GM18526 (cell line): ENCODE results near the gene MTG1.
"Not testable (repeated sequence)": the region's sequence is repeated elsewhere in the genome, so short reads cannot be mapped to it uniquely, and the experiment has no call there.

Source experiments
- POLR2A ChIP-seq: IDR thresholded peaks from 3 replicates; pipeline ENCODE4 v1.6.1; 2011; ENCODE audit not compliant: insufficient read length; ENCODE audit errors: extremely low read depth

MTG1 gene

GRCh38 chr10:133422223-133422806 is 28.4 kb downstream of the MTG1 start:
- no peak for TF ChIP-seq POLR2A

DNA sequence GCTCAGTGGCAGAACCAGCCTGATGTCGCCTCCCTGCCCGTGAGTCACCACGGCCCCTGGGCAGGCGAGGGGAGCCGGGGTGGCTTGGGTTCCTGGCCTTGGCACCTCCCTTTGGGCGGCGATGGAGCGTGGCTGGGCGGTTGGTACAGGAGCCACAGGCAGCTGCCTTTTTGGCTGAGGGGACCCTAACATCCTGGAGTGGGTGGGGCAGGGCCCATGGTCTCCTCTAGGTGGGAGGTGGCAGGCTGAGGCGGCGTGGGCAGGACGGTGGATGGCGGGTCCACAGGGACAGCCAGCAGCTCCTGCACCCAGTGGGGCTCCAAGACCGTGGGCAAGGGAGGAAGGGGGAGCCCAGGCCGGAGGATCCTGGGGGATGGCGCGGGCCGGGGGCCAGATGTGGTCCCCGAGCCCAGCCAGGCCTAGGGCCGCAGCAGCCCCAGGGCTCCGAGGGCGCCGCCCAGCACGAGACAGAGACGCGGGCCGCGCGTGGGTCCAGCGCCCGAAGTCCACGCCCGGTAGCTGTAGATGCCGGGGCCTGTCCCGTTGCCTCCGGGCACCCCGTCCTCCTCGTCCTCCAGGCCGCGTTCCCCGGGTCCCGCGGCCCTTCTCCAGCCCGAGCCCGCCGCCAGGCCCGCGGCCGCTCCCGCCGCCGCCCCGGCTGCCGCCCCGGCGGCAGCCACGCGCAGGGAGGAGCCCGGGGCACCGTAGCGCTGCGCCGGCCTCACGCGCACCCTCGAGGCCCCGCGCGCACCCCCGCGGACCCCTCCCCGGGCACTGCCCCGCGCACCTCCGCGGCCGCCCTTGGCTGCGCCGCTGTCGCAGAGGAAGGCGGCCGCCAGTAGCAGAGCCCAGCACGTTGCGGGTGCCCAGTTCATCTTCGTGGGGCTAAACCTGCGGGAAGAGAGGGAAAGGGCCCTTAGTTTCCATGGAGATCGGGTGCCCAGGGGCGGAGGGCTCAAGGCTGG is 29.1 kb downstream of the MTG1 start:
- no peak for TF ChIP-seq POLR2A

DNA sequence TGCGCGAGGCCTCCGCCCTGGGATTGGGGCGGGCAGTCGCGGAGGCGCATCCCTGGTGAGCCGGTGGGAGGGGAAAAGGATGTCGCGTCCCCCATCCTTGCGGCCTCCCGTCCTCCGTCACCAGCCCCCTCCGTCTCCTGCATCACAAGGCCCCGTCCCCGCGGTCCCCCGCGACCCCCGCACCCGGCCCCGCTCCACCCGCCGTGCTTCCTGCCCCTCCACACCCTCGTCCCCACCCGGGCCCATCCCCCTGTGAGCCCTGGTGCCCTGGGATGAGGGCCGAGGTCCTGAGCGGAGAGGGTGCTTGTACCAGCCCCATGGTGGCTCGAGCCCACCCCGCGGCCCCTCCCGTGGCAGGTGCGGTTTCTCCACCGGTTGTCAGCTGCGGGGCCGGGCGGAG is 30.6 kb downstream of the MTG1 start, which contains the start of gene SPRN:
SPRN (minus strand) TSS at position 25 of the 400 bp plus-strand sequence. CDS start 944 bp downstream, outside the sequence.
- TF ChIP-seq POLR2A, result not testable (repeated sequence)

- no peak for TF ChIP-seq POLR2A
Measured at GRCh38 chr10:133438711-133439273, 44.8 kb downstream of the MTG1 start.

- TF ChIP-seq POLR2A, result no peak
Measured at GRCh38 chr10:133439517-133440461, 45.8 kb downstream of the MTG1 start.

DNA sequence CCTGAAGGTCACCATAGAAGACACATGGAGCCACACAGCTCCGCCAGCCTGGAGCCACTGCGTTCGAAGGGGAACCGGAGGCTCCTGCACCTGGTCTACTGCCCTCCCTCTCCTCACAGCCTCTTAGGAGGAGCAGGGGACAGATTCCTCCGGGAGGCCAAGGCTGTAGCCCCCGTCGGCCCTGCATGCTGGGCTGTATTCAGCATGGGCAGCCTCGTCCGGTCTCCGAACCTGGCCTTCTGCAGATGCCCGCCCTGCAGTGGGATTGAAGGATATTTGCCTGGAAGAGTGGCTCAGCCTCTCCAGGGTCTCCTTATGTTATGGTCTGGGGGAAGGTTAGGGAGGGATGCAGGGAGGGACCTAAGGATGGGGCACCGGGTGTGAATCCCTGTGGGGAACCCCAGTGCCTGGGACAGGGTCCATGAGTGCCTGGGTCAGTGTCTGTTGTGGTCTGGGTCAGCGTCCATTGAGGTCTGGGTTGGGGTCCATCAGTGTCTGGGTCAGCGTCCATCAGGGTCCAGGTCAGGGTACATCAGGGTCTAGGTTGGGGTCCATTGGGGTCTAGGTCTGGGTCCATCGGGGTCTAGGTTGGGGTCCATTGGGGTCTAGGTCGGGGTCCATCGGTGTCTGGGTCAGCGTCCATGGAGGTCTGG is 46.8 kb downstream of the MTG1 start:
- no peak for TF ChIP-seq POLR2A

DNA sequence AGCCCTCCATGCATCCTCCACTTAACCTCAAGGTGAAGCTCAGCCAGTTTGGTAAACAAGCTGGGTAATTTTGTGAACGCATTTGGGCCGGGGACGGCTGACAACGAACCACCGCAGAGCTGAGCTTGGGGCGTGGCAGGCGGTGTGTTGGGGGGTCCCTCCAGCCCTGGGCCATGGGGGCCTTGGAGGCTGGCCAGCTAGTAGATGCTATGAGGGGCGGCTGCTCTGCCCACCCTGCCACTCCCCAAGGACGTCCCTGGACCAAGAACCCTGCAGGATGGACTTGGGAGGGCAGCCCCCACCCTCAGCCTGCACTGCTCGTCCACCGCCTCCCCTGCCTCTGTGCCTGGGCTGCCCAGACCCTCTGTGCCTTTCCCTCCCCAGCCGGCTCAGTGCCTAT is 47.8 kb downstream of the MTG1 start:
- no peak for TF ChIP-seq POLR2A

GRCh38 chr10:133442191-133442966 is 48.4 kb downstream of the MTG1 start:
- TF ChIP-seq POLR2A, result no peak

GRCh38 chr10:133442967-133443924 is 49.3 kb downstream of the MTG1 start:
- no peak for TF ChIP-seq POLR2A

DNA sequence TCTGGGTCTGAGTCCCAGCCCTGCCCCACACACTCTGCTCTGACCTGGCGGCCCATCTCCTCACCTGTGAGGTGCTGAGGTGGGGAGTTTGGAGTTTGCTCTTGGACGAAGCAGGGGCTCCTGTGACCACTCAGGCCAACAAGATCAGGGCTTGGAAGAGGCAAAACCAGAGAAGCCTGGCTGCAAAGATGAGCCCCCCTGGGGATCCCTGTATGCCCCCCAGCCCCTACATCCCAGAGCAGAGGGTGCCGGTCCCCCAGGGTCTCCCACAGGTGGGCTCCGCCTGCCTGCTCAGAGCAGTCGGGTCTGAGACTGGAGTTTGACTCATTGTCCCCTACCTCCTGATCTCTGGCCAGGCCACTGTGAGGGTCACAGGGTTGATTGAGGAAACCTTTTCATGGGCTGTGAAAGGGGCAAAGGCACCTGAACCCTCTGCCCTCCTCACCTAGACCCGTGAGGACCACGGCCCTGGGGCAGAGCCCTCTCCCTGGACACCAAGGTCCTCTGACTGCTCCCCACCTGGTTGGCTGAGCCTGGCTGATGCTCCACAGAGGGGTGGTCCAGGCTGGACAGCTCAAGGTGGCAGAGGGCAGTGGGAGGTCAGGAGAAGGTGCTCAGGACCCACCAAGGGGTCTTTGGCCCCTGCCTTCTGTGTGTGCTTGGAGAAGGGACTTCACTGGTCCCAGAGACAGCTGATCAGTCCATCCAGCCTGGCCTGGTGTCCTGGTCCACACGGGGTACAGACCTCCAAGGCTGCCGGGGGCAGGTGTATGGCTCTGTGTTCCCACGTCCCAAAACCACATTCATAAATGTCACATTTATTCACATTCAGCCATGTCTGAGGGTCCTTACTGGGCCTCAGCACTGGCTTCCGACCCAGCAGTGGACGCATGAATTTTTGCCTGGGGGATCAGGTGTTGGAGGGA is 50.6 kb downstream of the MTG1 start:
- TF ChIP-seq POLR2A, result no peak

GRCh38 chr10:133445268-133445732 is 51.3 kb downstream of the MTG1 start:
- no peak for TF ChIP-seq POLR2A
